Measurements from ENCODE around the gene FAT1. TPM values are rescaled to one million over a fixed set of nuclear protein-coding genes. Genes with fewer than 3 reads are reported as not detected.

The FAT1 gene
- total RNA-seq, 4 donors from 2014 or later: 2.3 to 9.7 (median 4.8) TPM

GRCh38 chr4:186717556-186717955 is 6.1 kb downstream of the FAT1 start:
- H3K27ac ChIP-seq: no peak overlapping the region
- no peak for TF ChIP-seq POLR2A (IDR thresholded peaks at IDR 0.05)
- TF ChIP-seq CTCF (IDR thresholded peaks at IDR 0.05 in 4 of 5, conservative IDR thresholded peaks at IDR 0.05 in 1 of 5): no peak
- no peaks in the 10 kb centered on the region for H3K4me1 ChIP-seq
- no peak for ATAC-seq
- DNase-seq: no peak
- H3K27me3 ChIP-seq: peaks cover 5 to 22% (median 12%) of the 10 kb centered on the region in 3 donors
- no peak overlapping the region for H3K4me3 ChIP-seq
- in situ Hi-C loops (cut with MboI; ENCODE audit: low sequenced_read_pairs in 4 of 4): no loop called here
- no peaks in the 10 kb centered on the region for H3K36me3 ChIP-seq
- H3K9me3 ChIP-seq: peaks cover 0 to 2% (median 0%) of the 10 kb centered on the region in 3 donors
- intact Hi-C loops (cut with DNase I; ENCODE audit: low total_unique reads): no loop called here

GRCh38 chr4:186715077-186715476 is 8.6 kb downstream of the FAT1 start:
- intact Hi-C loops (cut with DNase I; ENCODE audit: low total_unique reads): no loop called here
- in situ Hi-C loops (cut with MboI; ENCODE audit: low sequenced_read_pairs in 4 of 4): no loop called here
- no peaks in the 10 kb centered on the region for H3K4me1 ChIP-seq
- no peak for DNase-seq
- no peak overlapping the region for H3K4me3 ChIP-seq
- H3K27me3 ChIP-seq: peaks cover 0 to 5% (median 4%) of the 10 kb centered on the region in 3 donors
- TF ChIP-seq CTCF (IDR thresholded peaks at IDR 0.05 in 4 of 5, conservative IDR thresholded peaks at IDR 0.05 in 1 of 5) (no peak), POLR2A (IDR thresholded peaks at IDR 0.05) (no peak)
- no peak for ATAC-seq
- no peaks in the 10 kb centered on the region for H3K36me3 ChIP-seq
- no peak overlapping the region for H3K27ac ChIP-seq
- peaks cover 0 to 2% (median 0%) of the 10 kb centered on the region in 3 donors for H3K9me3 ChIP-seq

GRCh38 chr4:186714006-186714675 is 9.5 kb downstream of the FAT1 start:
- Histone ChIP-seq H3K9me3 (no peaks in the 10 kb centered on the region), H3K27ac (no peak overlapping the region), H3K4me1 (no peaks in the 10 kb centered on the region), H3K27me3 (peaks cover 0 to 5% (median 0%) of the 10 kb centered on the region in 3 donors), H3K36me3 (no peaks in the 10 kb centered on the region), H3K4me3 (no peak overlapping the region)
- in situ Hi-C loops (cut with MboI; ENCODE audit: low sequenced_read_pairs in 4 of 4) (no loop called here), intact Hi-C loops (cut with DNase I; ENCODE audit: low total_unique reads) (no loop called here)
- DNase-seq (no peak), ATAC-seq (no peak)
- TF ChIP-seq POLR2A (IDR thresholded peaks at IDR 0.05) (no peak), CTCF (IDR thresholded peaks at IDR 0.05 in 4 of 5, conservative IDR thresholded peaks at IDR 0.05 in 1 of 5) (no peak)

GRCh38 chr4:186712690-186713089 is 11.0 kb downstream of the FAT1 start:
- ATAC-seq (no peak), DNase-seq (no peak)
- Histone ChIP-seq H3K27me3 (peaks cover 0 to 2% (median 0%) of the 10 kb centered on the region in 3 donors), H3K27ac (no peak overlapping the region), H3K4me3 (no peak overlapping the region), H3K36me3 (no peaks in the 10 kb centered on the region), H3K4me1 (no peaks in the 10 kb centered on the region), H3K9me3 (no peaks in the 10 kb centered on the region)
- intact Hi-C loops (cut with DNase I; ENCODE audit: low total_unique reads): no loop called here
- TF ChIP-seq POLR2A (IDR thresholded peaks at IDR 0.05) (no peak), CTCF (IDR thresholded peaks at IDR 0.05 in 4 of 5, conservative IDR thresholded peaks at IDR 0.05 in 1 of 5) (no peak)
- in situ Hi-C loops (cut with MboI; ENCODE audit: low sequenced_read_pairs in 4 of 4): no loop called here

Measured in gastrocnemius medialis (tissue), 4 donors.